AG04450 (cell line): ENCODE measurements around the gene BICD2. TPM values are rescaled to one million over a fixed set of nuclear protein-coding genes. Genes with fewer than 3 reads are reported as not detected.

Experiments used
- CTCF ChIA-PET: fragments of 300-600, 350-600 bp; formaldehyde crosslinking; extraction: SDS; loops from one replicate; lab custom pipeline; 2022; ENCODE audit warnings: antibody characterized with exemption, inconsistent platforms; lab: Charles Lee
- POLR2A ChIA-PET: fragments of 350-600 bp; formaldehyde crosslinking; extraction: SDS; loops from one replicate; lab custom pipeline; 2021; ENCODE audit warnings: antibody characterized with exemption, inconsistent platforms; lab: Yijun Ruan, JAX
- DNase-seq: peaks from one replicate; pipeline ENCODE4 v3.0.0-alpha.2; 2011; ENCODE audit warnings: low read depth, low spot score
- H3K27ac ChIP-seq: one replicate; pipeline ENCODE4 v1.5.1; 2012; ENCODE audit warnings: low read depth, low read length, control low read depth
- H3K27me3 ChIP-seq: one replicate; pipeline ENCODE4 v1.6.0; 2012; ENCODE audit warnings: low read length; ENCODE audit not compliant: control insufficient read depth, insufficient read depth
- H3K4me3 ChIP-seq: 2 replicates; pipeline ENCODE4 v1.5.1; 2011; ENCODE audit warnings: mild to moderate bottlenecking, low read depth, low read length, control low read depth
- H3K9me3 ChIP-seq: 2 replicates; pipeline ENCODE4 v1.5.1; 2012; ENCODE audit warnings: low read length; ENCODE audit not compliant: control insufficient read depth, insufficient read depth
- polyA plus RNA-seq: library from polyadenylated mRNA; depleted of rRNA; stranded (reverse); fragments of >200 nt; gene quantifications from 2 replicates; pipeline ENCODE4 v1.2.3, GENCODE V29; 2011
- TF ChIP-seq, protein P1 (sequence below): IDR thresholded peaks from 2 replicates; pipeline ENCODE4 v1.5.1; 2011; ENCODE audit warnings: low read depth, low read length, control low read depth, inconsistent platforms

The BICD2 gene
- polyA plus RNA-seq, 1 experiment, result 11.2 TPM

DNA sequence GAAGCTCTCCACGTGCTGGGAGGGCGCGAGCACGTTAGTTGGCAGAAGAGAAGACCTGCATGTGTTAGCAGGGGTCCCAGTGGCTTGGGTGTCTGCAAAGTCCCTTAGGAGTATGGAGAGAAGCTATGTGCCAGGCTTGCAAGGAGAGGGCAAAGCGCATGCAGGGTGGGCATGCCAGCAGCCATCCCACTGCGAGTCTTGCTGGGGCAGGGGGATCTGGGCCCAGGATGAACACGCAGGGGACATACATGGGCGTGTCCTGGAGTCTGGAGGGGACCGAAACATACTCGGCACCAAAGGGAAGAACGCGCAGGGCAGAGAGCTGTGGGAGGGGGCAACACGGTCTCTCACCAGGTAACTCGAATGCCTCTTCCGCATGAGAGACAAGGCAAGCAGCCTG lies 51.1 kb downstream of the BICD2 start:
- CTCF ChIA-PET, result interaction anchor here (1.4 to 9.6 kb wide), 2 partner anchors 51 to 77 kb away, joined by 4 to 159 read pairs; no protein-coding TSS in a partner anchor
- no peaks in the 10 kb centered on the region for H3K27me3 ChIP-seq
- no peak overlapping the region for H3K27ac ChIP-seq
- H3K4me3 ChIP-seq, result no peak overlapping the region
- POLR2A ChIA-PET, result no interaction called here
- no peaks in the 10 kb centered on the region for H3K9me3 ChIP-seq
- TF ChIP-seq, protein P1, sequence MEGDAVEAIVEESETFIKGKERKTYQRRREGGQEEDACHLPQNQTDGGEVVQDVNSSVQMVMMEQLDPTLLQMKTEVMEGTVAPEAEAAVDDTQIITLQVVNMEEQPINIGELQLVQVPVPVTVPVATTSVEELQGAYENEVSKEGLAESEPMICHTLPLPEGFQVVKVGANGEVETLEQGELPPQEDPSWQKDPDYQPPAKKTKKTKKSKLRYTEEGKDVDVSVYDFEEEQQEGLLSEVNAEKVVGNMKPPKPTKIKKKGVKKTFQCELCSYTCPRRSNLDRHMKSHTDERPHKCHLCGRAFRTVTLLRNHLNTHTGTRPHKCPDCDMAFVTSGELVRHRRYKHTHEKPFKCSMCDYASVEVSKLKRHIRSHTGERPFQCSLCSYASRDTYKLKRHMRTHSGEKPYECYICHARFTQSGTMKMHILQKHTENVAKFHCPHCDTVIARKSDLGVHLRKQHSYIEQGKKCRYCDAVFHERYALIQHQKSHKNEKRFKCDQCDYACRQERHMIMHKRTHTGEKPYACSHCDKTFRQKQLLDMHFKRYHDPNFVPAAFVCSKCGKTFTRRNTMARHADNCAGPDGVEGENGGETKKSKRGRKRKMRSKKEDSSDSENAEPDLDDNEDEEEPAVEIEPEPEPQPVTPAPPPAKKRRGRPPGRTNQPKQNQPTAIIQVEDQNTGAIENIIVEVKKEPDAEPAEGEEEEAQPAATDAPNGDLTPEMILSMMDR, result no peak
- DNase-seq, result no peak

GRCh38 chr9:92712767-92713166 lies 51.9 kb downstream of the BICD2 start:
- ChIA-PET CTCF (interaction anchor here (1.4 to 9.6 kb wide), 2 partner anchors 52 to 77 kb away, joined by 4 to 159 read pairs; no protein-coding TSS in a partner anchor), POLR2A (no interaction called here)
- DNase-seq, result no peak
- TF ChIP-seq, protein P1, result no peak
- H3K27me3 ChIP-seq, result no peaks in the 10 kb centered on the region
- no peak overlapping the region for H3K4me3 ChIP-seq
- no peak overlapping the region for H3K27ac ChIP-seq
- H3K9me3 ChIP-seq, result no peaks in the 10 kb centered on the region

GRCh38 chr9:92711844-92712243 lies 52.8 kb downstream of the BICD2 start:
- CTCF ChIA-PET, result interaction anchor here (9.6 kb wide), 1 partner anchor 78 kb away, joined by 159 read pairs; no protein-coding TSS in a partner anchor
- POLR2A ChIA-PET, result no interaction called here
- DNase-seq, result no peak
- TF ChIP-seq, protein P1, result no peak
- Histone ChIP-seq H3K27me3 (no peaks in the 10 kb centered on the region), H3K4me3 (no peak overlapping the region), H3K9me3 (no peaks in the 10 kb centered on the region), H3K27ac (no peak overlapping the region)

- TF ChIP-seq, protein P1, result no peak
Measured at GRCh38 chr9:92711146-92711545, 53.5 kb downstream of the BICD2 start.

DNA sequence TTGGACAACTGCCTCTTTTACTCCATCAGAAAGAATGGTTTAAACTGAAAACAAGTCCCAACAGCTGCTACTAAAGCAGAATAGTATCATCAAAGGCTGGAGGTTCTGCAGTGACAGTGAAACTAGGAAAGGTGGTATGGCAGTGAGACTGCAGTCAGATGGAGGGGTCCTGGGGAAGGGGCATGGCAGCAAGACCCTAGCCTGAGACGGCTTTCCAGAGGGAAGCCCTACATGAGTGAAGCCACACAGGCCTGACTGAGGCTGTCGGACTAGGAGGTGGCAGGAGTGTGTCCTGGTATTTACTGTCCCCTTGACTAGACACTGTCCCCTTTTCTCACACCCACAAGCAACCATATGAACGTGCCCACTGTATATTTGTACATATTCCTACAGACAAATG lies 54.3 kb downstream of the BICD2 start:
- CTCF ChIA-PET, result no interaction called here
- DNase-seq, result no peak
- TF ChIP-seq, protein P1, result no peak
- H3K27ac ChIP-seq, result no peak overlapping the region
- H3K27me3 ChIP-seq, result no peaks in the 10 kb centered on the region
- H3K4me3 ChIP-seq, result no peak overlapping the region
- H3K9me3 ChIP-seq, result no peaks in the 10 kb centered on the region
- POLR2A ChIA-PET, result no interaction called here

More at GRCh38 chr9:92711146-92711545, 53.5 kb downstream of the BICD2 start:
- H3K9me3 ChIP-seq, result no peaks in the 10 kb centered on the region
- H3K27me3 ChIP-seq, result no peaks in the 10 kb centered on the region
- H3K4me3 ChIP-seq, result no peak overlapping the region
- CTCF ChIA-PET, result no interaction called here
- POLR2A ChIA-PET, result no interaction called here
- no peak for DNase-seq
- no peak overlapping the region for H3K27ac ChIP-seq
